K562 (cell line): ENCODE measurements around the gene FTL. TPM values are rescaled to one million over a fixed set of nuclear protein-coding genes. Genes with fewer than 3 reads are reported as not detected.

ENCODE experiments used
- BMI1 ChIP-seq: fragments of 150-350 bp; IDR thresholded peaks from 2 replicates; pipeline ENCODE4 v1.6.1; 2014; ENCODE audit warnings: low read length
- CBFB ChIP-seq: sonication (generic); formaldehyde crosslinking; IDR thresholded peaks from 2 replicates; pipeline ENCODE4 v1.4.0; 2020; ENCODE audit warnings: mild to moderate bottlenecking, missing genetic modification reagents
- CSDE1 ChIP-seq, 2 experiments: fragments of 450-650 bp; IDR thresholded peaks; 2 replicates each; pipeline ENCODE4 v1.6.1; 2016; ENCODE audit warnings: mild to moderate bottlenecking in 1 of 2
- DIDO1 ChIP-seq: fragments of 450-650 bp; IDR thresholded peaks from 2 replicates; pipeline ENCODE4 v1.6.1; 2016; ENCODE audit warnings: low read depth, missing biosample characterization, missing genetic modification characterization
- ETV5 ChIP-seq: sonication (generic); formaldehyde crosslinking; IDR thresholded peaks from 2 replicates; pipeline ENCODE4 v1.4.0; 2020; ENCODE audit warnings: low read depth, mild to moderate bottlenecking, missing genetic modification reagents
- IFI16 ChIP-seq: fragments of 250-450 bp; sonication (Bioruptor Pico); IDR thresholded peaks from 2 replicates; pipeline ENCODE4 v2.1.2; 2022; ENCODE audit warnings: mild to moderate bottlenecking, inconsistent platforms
- MTA2 ChIP-seq: fragments of 450-650 bp; IDR thresholded peaks from 2 replicates; pipeline ENCODE4 v1.6.1; 2016; ENCODE audit warnings: low read depth
- NR1H2 ChIP-seq: sonication (generic); formaldehyde crosslinking; IDR thresholded peaks from 2 replicates; pipeline ENCODE4 v1.4.0; 2020; ENCODE audit warnings: mild to moderate bottlenecking, missing genetic modification reagents
- NR2C2 ChIP-seq, 2 experiments: fragments of 200-800 bp in 1 of 2; sonication (Bioruptor generic) in 1 of 2; sonication (generic) in 1 of 2; formaldehyde crosslinking in 1 of 2; IDR thresholded peaks; 2 replicates each; pipeline versions ENCODE4 v1.6.1 to v1.8.0; 2016 to 2022; ENCODE audit warnings: mild to moderate bottlenecking in 1 of 2, missing compliant biosample characterization in 1 of 2, missing genetic modification characterization in 1 of 2, missing genetic modification reagents in 1 of 2
- NR3C1 ChIP-seq: sonication (generic); formaldehyde crosslinking; IDR thresholded peaks from 2 replicates; pipeline ENCODE4 v1.8.1; 2022; ENCODE audit warnings: missing genetic modification reagents
- PML ChIP-seq: IDR thresholded peaks from 2 replicates; pipeline ENCODE4 v1.6.1; 2012; ENCODE audit warnings: low read length, inconsistent platforms
- PRPF4 ChIP-seq: fragments of 200-400 bp; formaldehyde crosslinking; IDR thresholded peaks from one replicate; pipeline ENCODE4 v1.6.1; 2017; ENCODE audit warnings: low read length, low read depth, mild to moderate bottlenecking; ENCODE audit not compliant: insufficient read depth, poor library complexity, severe bottlenecking
- RCOR1 ChIP-seq, 2 experiments: IDR thresholded peaks; 2 replicates each; pipeline ENCODE4 v1.6.1; 2012; ENCODE audit warnings: low read depth in 2 of 2, low read length in 2 of 2, borderline replicate concordance in 1 of 2, improper control_type of control experiment in 1 of 2
- RHOXF2B ChIP-seq: fragments of 250-450 bp; sonication (Bioruptor Pico); conservative IDR thresholded peaks from 2 replicates; pipeline ENCODE4 v1.5.1; 2021
- SNRNP70 ChIP-seq: fragments of 200-400 bp; formaldehyde crosslinking; optimal IDR thresholded peaks from 2 replicates; pipeline ENCODE3; 2017; ENCODE audit warnings: low read depth, low read length
- SRSF3 ChIP-seq: fragments of 200-400 bp; formaldehyde crosslinking; IDR thresholded peaks from 2 replicates; pipeline ENCODE4 v1.6.1; 2016; ENCODE audit warnings: mild to moderate bottlenecking, low read length, moderate library complexity; ENCODE audit not compliant: insufficient read depth
- USF2 ChIP-seq: sonication (generic); formaldehyde crosslinking; IDR thresholded peaks from 2 replicates; pipeline ENCODE4 v1.5.0; 2020; ENCODE audit warnings: missing genetic modification reagents
- ZBTB17 ChIP-seq: fragments of 450-650 bp; formaldehyde crosslinking; IDR thresholded peaks from 2 replicates; pipeline ENCODE4 v1.4.0; 2020; ENCODE audit warnings: mild to moderate bottlenecking
- ZBTB2 ChIP-seq: fragments of 450-650 bp; IDR thresholded peaks from 2 replicates; pipeline ENCODE4 v1.6.1; 2016; ENCODE audit warnings: antibody characterized with exemption
- ZBTB7A ChIP-seq: IDR thresholded peaks from 2 replicates; pipeline ENCODE4 v1.6.1; 2011; ENCODE audit warnings: low read depth, mild to moderate bottlenecking, low read length, moderate library complexity, borderline replicate concordance; ENCODE audit not compliant: control insufficient read depth
- ZFX ChIP-seq: sonication (generic); formaldehyde crosslinking; IDR thresholded peaks from 2 replicates; pipeline ENCODE4 v1.8.0; 2022; ENCODE audit warnings: mild to moderate bottlenecking, missing genetic modification reagents, moderate library complexity
- ZNF431 ChIP-seq: sonication (generic); formaldehyde crosslinking; IDR thresholded peaks from 2 replicates; pipeline ENCODE4 v1.8.0; 2022; ENCODE audit warnings: mild to moderate bottlenecking, missing genetic modification reagents
- polyA plus RNA-seq, 8 experiments: library from polyadenylated mRNA; depleted of rRNA in 4 of 8; stranded (reverse) in 5 of 8; unstranded in 3 of 8; fragments of >200 nt; fragmentation: Nextera tagmentation in 2 of 8; fragmentation: Illumina TruSeq in 1 of 8; extraction: Ambion mirVana in 2 of 8; extraction: Trizol in 1 of 8; gene quantifications; 2 replicates each; pipeline versions ENCODE4 v1.2.1 to v1.2.3, GENCODE V29; 2011 to 2014; ENCODE audit warnings: inconsistent platforms in 1 of 8, missing spikeins in 1 of 8
- total RNA-seq, 7 experiments: library from RNA; depleted of rRNA in 6 of 7; stranded (reverse); fragments of >200 nt in 6 of 7; fragmentation: Illumina TruSeq in 2 of 7; extraction: Trizol in 2 of 7; gene quantifications; 2 replicates each; pipeline versions ENCODE4 v1.2.1 to v1.2.3, GENCODE V29; 2011 to 2021; ENCODE audit warnings: low replicate concordance in 1 of 7
- TF ChIP-seq, protein P1 (sequence below): sonication (generic); formaldehyde crosslinking; IDR thresholded peaks from 2 replicates; pipeline ENCODE4 v1.8.0; 2022; ENCODE audit warnings: missing genetic modification reagents, mild to moderate bottlenecking, moderate library complexity, borderline replicate concordance
- TF ChIP-seq, protein P2 (sequence below): fragments of 450-650 bp; formaldehyde crosslinking; IDR thresholded peaks from 2 replicates; pipeline ENCODE4 v1.4.0; 2020; ENCODE audit warnings: mild to moderate bottlenecking, moderate library complexity

Gene FTL
- total and polyA plus RNA-seq, 9 of the 15 experiments (the other 6 are each of a cell fraction or from before 2014, with no cell fraction given) = 1,231 to 27,415 (median 3,965) TPM

DNA sequence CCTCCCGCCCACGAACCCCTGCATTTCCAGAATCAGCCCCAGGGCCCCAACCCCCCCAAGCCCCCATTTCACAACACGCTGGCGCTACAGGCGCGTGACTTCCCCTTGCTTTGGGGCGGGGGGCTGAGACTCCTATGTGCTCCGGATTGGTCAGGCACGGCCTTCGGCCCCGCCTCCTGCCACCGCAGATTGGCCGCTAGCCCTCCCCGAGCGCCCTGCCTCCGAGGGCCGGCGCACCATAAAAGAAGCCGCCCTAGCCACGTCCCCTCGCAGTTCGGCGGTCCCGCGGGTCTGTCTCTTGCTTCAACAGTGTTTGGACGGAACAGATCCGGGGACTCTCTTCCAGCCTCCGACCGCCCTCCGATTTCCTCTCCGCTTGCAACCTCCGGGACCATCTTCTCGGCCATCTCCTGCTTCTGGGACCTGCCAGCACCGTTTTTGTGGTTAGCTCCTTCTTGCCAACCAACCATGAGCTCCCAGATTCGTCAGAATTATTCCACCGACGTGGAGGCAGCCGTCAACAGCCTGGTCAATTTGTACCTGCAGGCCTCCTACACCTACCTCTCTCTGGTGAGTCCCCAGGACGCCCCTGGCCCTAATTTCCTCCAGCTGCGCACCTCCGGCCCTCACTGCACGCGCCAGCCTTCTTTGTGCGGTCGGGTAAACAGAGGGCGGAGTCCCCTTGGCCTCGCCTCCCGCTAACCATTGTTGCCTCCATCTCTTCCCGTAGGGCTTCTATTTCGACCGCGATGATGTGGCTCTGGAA is at the start of gene FTL (continued):
- TF ChIP-seq, protein P1, sequence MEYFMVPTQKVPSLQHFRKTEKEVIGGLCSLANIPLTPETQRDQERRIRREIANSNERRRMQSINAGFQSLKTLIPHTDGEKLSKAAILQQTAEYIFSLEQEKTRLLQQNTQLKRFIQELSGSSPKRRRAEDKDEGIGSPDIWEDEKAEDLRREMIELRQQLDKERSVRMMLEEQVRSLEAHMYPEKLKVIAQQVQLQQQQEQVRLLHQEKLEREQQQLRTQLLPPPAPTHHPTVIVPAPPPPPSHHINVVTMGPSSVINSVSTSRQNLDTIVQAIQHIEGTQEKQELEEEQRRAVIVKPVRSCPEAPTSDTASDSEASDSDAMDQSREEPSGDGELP (CRISPR knock-in tag) = peak; percentile 77
- TF ChIP-seq ZNF431 (no peak), PRPF4 (peak; percentile 95), ZBTB7A (peak; percentile 76; the same call in 1 of the 2 replicates), RHOXF2B (CRISPR knock-in tag) (0 out of 2 replicates have a peak, but pooled peaks have one; percentile 48), PML (peak; percentile 97), CSDE1 (IDR thresholded peaks at IDR 0.05) (peak in 1 of 2 experiments; percentile 76; a peak in 2 of 4 replicates), BMI1 (no peak), IFI16 (CRISPR knock-in tag) (no peak), NR2C2 (CRISPR knock-in tag; IDR thresholded peaks at IDR 0.05) (no peak), NR2C2 (tag; IDR thresholded peaks at IDR 0.05) (no peak), ZBTB2 (no peak), SRSF3 (peak; percentile 80; the same call in 1 of the 2 replicates), SNRNP70 (no peak), USF2 (CRISPR knock-in tag) (peak; percentile 67), DIDO1 (tag) (no peak), NR3C1 (no peak), ZBTB17 (CRISPR knock-in tag) (peak; percentile 49; the same call in 1 of the 2 replicates), ETV5 (CRISPR knock-in tag) (peak; percentile 88; the same call in 1 of the 2 replicates), NR1H2 (peak; percentile 74; the same call in 1 of the 2 replicates), CBFB (CRISPR knock-in tag) (peak; percentile 82; the same call in 1 of the 2 replicates), ZFX (CRISPR knock-in tag) (peak; percentile 61), RCOR1 (IDR thresholded peaks at IDR 0.05; ENCODE audit: borderline replicate concordance in 1 of 2, low read depth in 2 of 2, low read length in 2 of 2) (no peak), MTA2 (no peak)
- TF ChIP-seq, protein P2, sequence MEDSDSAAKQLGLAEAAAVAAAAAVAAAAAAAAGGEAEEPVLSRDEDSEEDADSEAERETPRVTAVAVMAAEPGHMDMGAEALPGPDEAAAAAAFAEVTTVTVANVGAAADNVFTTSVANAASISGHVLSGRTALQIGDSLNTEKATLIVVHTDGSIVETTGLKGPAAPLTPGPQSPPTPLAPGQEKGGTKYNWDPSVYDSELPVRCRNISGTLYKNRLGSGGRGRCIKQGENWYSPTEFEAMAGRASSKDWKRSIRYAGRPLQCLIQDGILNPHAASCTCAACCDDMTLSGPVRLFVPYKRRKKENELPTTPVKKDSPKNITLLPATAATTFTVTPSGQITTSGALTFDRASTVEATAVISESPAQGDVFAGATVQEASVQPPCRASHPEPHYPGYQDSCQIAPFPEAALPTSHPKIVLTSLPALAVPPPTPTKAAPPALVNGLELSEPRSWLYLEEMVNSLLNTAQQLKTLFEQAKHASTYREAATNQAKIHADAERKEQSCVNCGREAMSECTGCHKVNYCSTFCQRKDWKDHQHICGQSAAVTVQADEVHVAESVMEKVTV (CRISPR knock-in tag) = peak; percentile 39; the same call in 1 of the 2 replicates
